K562 (cell line): Measurements from ENCODE around the gene UCKL1. TPM values are rescaled to one million over a fixed set of nuclear protein-coding genes. Genes with fewer than 3 reads are reported as not detected.

Source experiments
- ATAC-seq: fragments of 200-7000 bp; cut with Tn5 transposase; 3 replicates; pipeline ENCODE4 v1.9.1; 2020; ENCODE audit warnings: moderate library complexity
- BruUV-seq: library from RNA; stranded (reverse); fragments of 400-500 nt; replicated peaks from 2 replicates; lab custom pipeline; 2021; lab: Mats Ljungman, UMichigan
- CTCF ChIA-PET: fragments of 300-600 bp; formaldehyde crosslinking; extraction: SDS; loops from one replicate; lab custom pipeline; 2021; ENCODE audit warnings: low intra/inter-chr PET ratio; lab: Yijun Ruan, JAX
- POLR2A ChIA-PET: fragments of 300-600, 350-650 bp; sonication (Branson Sonifier 250); formaldehyde crosslinking; extraction: SDS; loops from one replicate; lab custom pipeline; 2021; ENCODE audit warnings: antibody characterized with exemption, inconsistent platforms; lab: Yijun Ruan, JAX
- DNase-seq, 4 experiments: peaks; one replicate each; pipeline versions ENCODE4 v3.0.0 to v3.0.0-alpha.2; 2011 to 2018; ENCODE audit warnings: low spot score in 3 of 4, mixed read lengths in 3 of 4; ENCODE audit errors: extremely low read depth in 1 of 4
- FAIRE-seq: peaks from 2 replicates; lab custom pipeline; 2011; peaks lifted over from hg19 to GRCh38; lab: Jason Lieb, UNC
- H2AFZ ChIP-seq: 2 replicates; pipeline ENCODE4 v1.6.0; 2011; ENCODE audit warnings: low read depth, low read length, control low read depth, inconsistent platforms
- H3K27ac ChIP-seq: fragments of 200-600 bp; 3 replicates; pipeline ENCODE4 v1.8.0; 2011; ENCODE audit warnings: low read depth, mild to moderate bottlenecking, control low read depth, inconsistent platforms, low read length, moderate library complexity, mixed read lengths; ENCODE audit errors: extremely low read depth
- H3K27me3 ChIP-seq, 2 experiments: fragments of 300-600 bp in 1 of 2; 2 replicates in 1 of 2; 3 replicates in 1 of 2; pipeline versions ENCODE4 v1.6.0 to v1.8.0; 2011; ENCODE audit warnings: inconsistent platforms in 2 of 2, low read length in 2 of 2, mild to moderate bottlenecking in 1 of 2, mixed read lengths in 1 of 2, moderate library complexity in 1 of 2; ENCODE audit not compliant: control insufficient read depth in 2 of 2, insufficient read depth in 2 of 2
- H3K36me3 ChIP-seq: fragments of 300-600 bp; 3 replicates; pipeline ENCODE4 v1.8.0; 2011; ENCODE audit warnings: mild to moderate bottlenecking, low read length, inconsistent platforms; ENCODE audit not compliant: control insufficient read depth, insufficient read depth
- H3K4me1 ChIP-seq, 2 experiments: fragments of 200-600 bp in 1 of 2; replicated peaks in 1 of 2; 2 replicates in 1 of 2; 3 replicates in 1 of 2; pipeline versions ENCODE4 v1.5.1 to v1.8.0; 2011; ENCODE audit warnings: inconsistent platforms in 2 of 2, low read length in 2 of 2, mild to moderate bottlenecking in 1 of 2, mixed read lengths in 1 of 2, moderate library complexity in 1 of 2; ENCODE audit not compliant: control insufficient read depth in 2 of 2, insufficient read depth in 2 of 2
- H3K4me2 ChIP-seq: 2 replicates; pipeline ENCODE4 v1.6.1; 2011; ENCODE audit warnings: low read length, control low read depth, inconsistent platforms, mixed read lengths; ENCODE audit not compliant: insufficient read depth
- H3K4me3 ChIP-seq: fragments of 200-600 bp; sonication (generic), shearing (Covaris generic); 2 replicates; pipeline ENCODE4 v1.5.1; 2016; ENCODE audit warnings: control low read depth, inconsistent platforms
- H3K79me2 ChIP-seq: fragments of 200-600 bp; 3 replicates; pipeline ENCODE4 v1.8.0; 2011; ENCODE audit warnings: low read length, inconsistent platforms; ENCODE audit not compliant: control insufficient read depth, insufficient read depth
- H3K9ac ChIP-seq, 2 experiments: 2 replicates each; pipeline versions ENCODE4 v1.6.0 to v1.6.1; 2011; ENCODE audit warnings: low read depth in 2 of 2, low read length in 2 of 2, control low read depth in 1 of 2, inconsistent platforms in 1 of 2, mild to moderate bottlenecking in 1 of 2, mixed read lengths in 1 of 2; ENCODE audit not compliant: insufficient read depth in 1 of 2
- H3K9me1 ChIP-seq: one replicate; pipeline ENCODE4 v1.6.0; 2011; ENCODE audit warnings: inconsistent platforms, mild to moderate bottlenecking, low read length, moderate library complexity; ENCODE audit not compliant: control insufficient read depth, insufficient read depth
- H3K9me3 ChIP-seq: replicated peaks from 2 replicates; pipeline ENCODE4 v1.5.1; 2011; ENCODE audit warnings: low read depth, low read length, inconsistent platforms; ENCODE audit not compliant: control insufficient read depth, insufficient read depth
- H4K20me1 ChIP-seq: replicated peaks from 2 replicates; pipeline ENCODE4 v1.6.1; 2011; ENCODE audit warnings: low read length, inconsistent platforms, mixed read lengths; ENCODE audit not compliant: control insufficient read depth, insufficient read depth
- BACH1 ChIP-seq: fragments of 200-800 bp; sonication (Bioruptor generic); IDR thresholded peaks from 2 replicates; pipeline ENCODE4 v1.6.1; 2016; ENCODE audit warnings: missing genetic modification characterization, missing compliant biosample characterization
- CBFA2T3 ChIP-seq: fragments of 450-650 bp; IDR thresholded peaks from 2 replicates; pipeline ENCODE4 v1.6.1; 2017
- CHCHD3 ChIP-seq: fragments of 250-450 bp; sonication (Bioruptor Pico); IDR thresholded peaks from 2 replicates; pipeline ENCODE4 v2.1.2; 2022; ENCODE audit warnings: mild to moderate bottlenecking
- HDAC3 ChIP-seq: fragments of 450-650 bp; IDR thresholded peaks from 2 replicates; pipeline ENCODE4 v1.6.1; 2018; ENCODE audit warnings: borderline replicate concordance, mild to moderate bottlenecking, moderate library complexity; ENCODE audit not compliant: partially characterized antibody
- HNRNPL ChIP-seq: fragments of 200-400 bp; formaldehyde crosslinking; IDR thresholded peaks from 2 replicates; pipeline ENCODE4 v1.6.1; 2017; ENCODE audit warnings: low read depth, mild to moderate bottlenecking, low read length
- KAT7 ChIP-seq: sonication (generic); formaldehyde crosslinking; IDR thresholded peaks from 2 replicates; pipeline ENCODE4 v1.8.0; 2022; ENCODE audit warnings: missing genetic modification reagents, mild to moderate bottlenecking, borderline replicate concordance
- KAT8 ChIP-seq: fragments of 450-650 bp; IDR thresholded peaks from 2 replicates; pipeline ENCODE4 v1.6.1; 2016; ENCODE audit warnings: low read depth, mild to moderate bottlenecking
- KDM2B ChIP-seq: fragments of 250-450 bp; sonication (Bioruptor Pico); IDR thresholded peaks from 2 replicates; pipeline ENCODE4 v1.8.0; 2021; ENCODE audit warnings: mild to moderate bottlenecking, moderate library complexity
- L3MBTL2 ChIP-seq: fragments of 450-650 bp; IDR thresholded peaks from 2 replicates; pipeline ENCODE4 v1.6.1; 2016; ENCODE audit warnings: mild to moderate bottlenecking, moderate library complexity
- NFXL1 ChIP-seq: fragments of 450-650 bp; formaldehyde crosslinking; IDR thresholded peaks from 2 replicates; pipeline ENCODE4 v1.4.0; 2021; ENCODE audit warnings: mild to moderate bottlenecking
- PCBP1 ChIP-seq: fragments of 200-400 bp; formaldehyde crosslinking; IDR thresholded peaks from 2 replicates; pipeline ENCODE4 v1.6.1; 2018; ENCODE audit warnings: mild to moderate bottlenecking, low read depth, low read length; ENCODE audit not compliant: poor library complexity, severe bottlenecking
- ZNF143 ChIP-seq: sonication (generic); formaldehyde crosslinking; IDR thresholded peaks from 2 replicates; pipeline ENCODE4 v1.9.0; 2022; ENCODE audit warnings: mild to moderate bottlenecking, missing genetic modification reagents
- ZNF324 ChIP-seq: fragments of 250-450 bp; sonication (Bioruptor Pico); IDR thresholded peaks from 2 replicates; pipeline ENCODE4 v1.4.0; 2020; ENCODE audit warnings: mild to moderate bottlenecking
- ZNF431 ChIP-seq: sonication (generic); formaldehyde crosslinking; IDR thresholded peaks from 2 replicates; pipeline ENCODE4 v1.8.0; 2022; ENCODE audit warnings: mild to moderate bottlenecking, missing genetic modification reagents
- ZNF644 ChIP-seq: fragments of 200-800 bp; sonication (Bioruptor generic); IDR thresholded peaks from 2 replicates; pipeline ENCODE4 v1.6.1; 2016; ENCODE audit warnings: low read depth, missing genetic modification characterization, missing compliant biosample characterization
- ZNF778 ChIP-seq: fragments of 450-650 bp; formaldehyde crosslinking; IDR thresholded peaks from 2 replicates; pipeline ENCODE4 v1.4.0; 2020; ENCODE audit warnings: mild to moderate bottlenecking, moderate library complexity
- WGBS: fragments of 100-300 bp; shearing (Covaris generic); methylation state at CpG from one replicate; pipeline ENCODE4 v1.1.6; 2016; ENCODE audit warnings: low coverage, mixed read lengths; ENCODE audit not compliant: insufficient coverage; ENCODE audit errors: missing lambda C conversion rate; 5-methylcytosine and 5-hydroxymethylcytosine counted together
- in situ Hi-C: fragments of 300-500 bp; cut with MboI; formaldehyde crosslinking; loops from 4 replicates; pipeline ENCODE4 v1.15.0; 2018; ENCODE audit warnings: inconsistent platforms, mixed read lengths
- intact Hi-C: fragments of 100-400 bp; cut with micrococcal nuclease; formaldehyde crosslinking; loops from 2 replicates; pipeline ENCODE4 v1.14.2; 2022
- polyA plus RNA-seq, 8 experiments: library from polyadenylated mRNA; depleted of rRNA in 4 of 8; stranded (reverse) in 5 of 8; unstranded in 3 of 8; fragments of >200 nt; fragmentation: Nextera tagmentation in 2 of 8; fragmentation: Illumina TruSeq in 1 of 8; extraction: Ambion mirVana in 2 of 8; extraction: Trizol in 1 of 8; gene quantifications; 2 replicates each; pipeline versions ENCODE4 v1.2.1 to v1.2.3, GENCODE V29; 2011 to 2014; ENCODE audit warnings: inconsistent platforms in 1 of 8, missing spikeins in 1 of 8
- total RNA-seq, 7 experiments: library from RNA; depleted of rRNA in 6 of 7; stranded (reverse); fragments of >200 nt in 6 of 7; fragmentation: Illumina TruSeq in 2 of 7; extraction: Trizol in 2 of 7; gene quantifications; 2 replicates each; pipeline versions ENCODE4 v1.2.1 to v1.2.3, GENCODE V29; 2011 to 2021; ENCODE audit warnings: low replicate concordance in 1 of 7
- TF ChIP-seq, protein P1 (sequence below): fragments of 250-450 bp; sonication (Bioruptor Pico); IDR thresholded peaks from 2 replicates; pipeline ENCODE4 v1.8.0; 2021; ENCODE audit warnings: mild to moderate bottlenecking, moderate library complexity
- TF ChIP-seq, protein P2 (sequence below), 2 experiments: fragments of 450-650 bp in 1 of 2; sonication (generic) in 1 of 2; formaldehyde crosslinking; conservative IDR thresholded peaks; 2 replicates each; pipeline versions ENCODE4 v1.4.0 to v1.8.1; 2020 to 2022; ENCODE audit warnings: mild to moderate bottlenecking in 1 of 2, missing genetic modification reagents in 1 of 2

Gene UCKL1
- total and polyA plus RNA-seq, 9 of the 15 experiments (the other 6 are each of a cell fraction or from before 2014, with no cell fraction given) = 3.1 to 52.8 (median 24.2) TPM

GRCh38 chr20:63892402-63892801, 63.8 kb downstream of the UCKL1 start:
- no TSS peak for BruUV-seq
- Histone ChIP-seq H3K79me2 (peaks cover 21% of the 10 kb centered on the region), H2AFZ (no peak overlapping the region), H3K9me3 (no peaks in the 10 kb centered on the region), H3K36me3 (peaks cover 45% of the 10 kb centered on the region; the same call in 2 of the 3 replicates), H3K9ac (no peak overlapping the region), H3K27me3 (no peaks in the 10 kb centered on the region), H4K20me1 (peaks cover 12% of the 10 kb centered on the region), H3K9me1 (no peaks in the 10 kb centered on the region), H3K4me3 (no peak overlapping the region), H3K4me1 (peaks cover 15 to 28% of the 10 kb centered on the region in 2 experiments), H3K27ac (no peak overlapping the region), H3K4me2 (no peak overlapping the region)
- CTCF ChIA-PET = no interaction called here
- ATAC-seq (no peak), FAIRE-seq (peak; percentile 62), DNase-seq (no peak)
- POLR2A ChIA-PET = interaction anchor here (0.6 to 2.7 kb wide), 4 partner anchors 11 to 358 kb away, joined by 3 to 12 read pairs (median 4); no protein-coding TSS in a partner anchor
- no peak for TF ChIP-seq HDAC3
- TF ChIP-seq KDM2B (CRISPR knock-in tag) = no peak
- TF ChIP-seq CBFA2T3 = no peak
- TF ChIP-seq, protein P1, sequence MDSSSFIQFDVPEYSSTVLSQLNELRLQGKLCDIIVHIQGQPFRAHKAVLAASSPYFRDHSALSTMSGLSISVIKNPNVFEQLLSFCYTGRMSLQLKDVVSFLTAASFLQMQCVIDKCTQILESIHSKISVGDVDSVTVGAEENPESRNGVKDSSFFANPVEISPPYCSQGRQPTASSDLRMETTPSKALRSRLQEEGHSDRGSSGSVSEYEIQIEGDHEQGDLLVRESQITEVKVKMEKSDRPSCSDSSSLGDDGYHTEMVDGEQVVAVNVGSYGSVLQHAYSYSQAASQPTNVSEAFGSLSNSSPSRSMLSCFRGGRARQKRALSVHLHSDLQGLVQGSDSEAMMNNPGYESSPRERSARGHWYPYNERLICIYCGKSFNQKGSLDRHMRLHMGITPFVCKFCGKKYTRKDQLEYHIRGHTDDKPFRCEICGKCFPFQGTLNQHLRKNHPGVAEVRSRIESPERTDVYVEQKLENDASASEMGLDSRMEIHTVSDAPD (CRISPR knock-in tag) = no peak
- no peak for TF ChIP-seq ZNF143 (CRISPR knock-in tag)
- TF ChIP-seq, protein P2, sequence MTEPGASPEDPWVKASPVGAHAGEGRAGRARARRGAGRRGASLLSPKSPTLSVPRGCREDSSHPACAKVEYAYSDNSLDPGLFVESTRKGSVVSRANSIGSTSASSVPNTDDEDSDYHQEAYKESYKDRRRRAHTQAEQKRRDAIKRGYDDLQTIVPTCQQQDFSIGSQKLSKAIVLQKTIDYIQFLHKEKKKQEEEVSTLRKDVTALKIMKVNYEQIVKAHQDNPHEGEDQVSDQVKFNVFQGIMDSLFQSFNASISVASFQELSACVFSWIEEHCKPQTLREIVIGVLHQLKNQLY (CRISPR knock-in tag; conservative IDR thresholded peaks at IDR 0.05) = no peak
- no peak for TF ChIP-seq PCBP1
- TF ChIP-seq CHCHD3 = no peak
- TF ChIP-seq KAT8 = no peak
- no peak for TF ChIP-seq BACH1 (tag)
- TF ChIP-seq ZNF644 (tag) = no peak
- TF ChIP-seq HNRNPL = no peak
- no peak for TF ChIP-seq ZNF431 (CRISPR knock-in tag)
- TF ChIP-seq ZNF778 (CRISPR knock-in tag) = no peak
- TF ChIP-seq ZNF324 = no peak
- no peak for TF ChIP-seq L3MBTL2
- TF ChIP-seq NFXL1 (CRISPR knock-in tag) = no peak
- TF ChIP-seq KAT7 (CRISPR knock-in tag) = no peak
- intact Hi-C loops (no loop called here), in situ Hi-C loops (no loop called here)
- WGBS = 70% methylated on average over 7 of the region's 7 CpGs
